HFF-Myc (cell line): ENCODE data around the gene CCDC107.
"Not testable (repeated sequence)": the region's sequence is repeated elsewhere in the genome, so short reads cannot be mapped to it uniquely, and the experiment has no call there.

Experiments
- DNase-seq: peaks from one replicate; pipeline ENCODE4 v3.0.0-alpha.2; 2011; ENCODE audit warnings: low read depth; ENCODE audit errors: extremely low read depth
- H3K4me3 ChIP-seq: replicated peaks from 2 replicates; pipeline ENCODE4 v1.5.1; 2011; ENCODE audit warnings: low read depth, mild to moderate bottlenecking, control low read depth, low read length
- TF ChIP-seq, protein P1 (sequence below): IDR thresholded peaks from 2 replicates; pipeline ENCODE4 v1.5.1; 2012; ENCODE audit warnings: mild to moderate bottlenecking, low read depth, low read length, control low read depth; ENCODE audit errors: missing control alignments

Gene CCDC107

DNA sequence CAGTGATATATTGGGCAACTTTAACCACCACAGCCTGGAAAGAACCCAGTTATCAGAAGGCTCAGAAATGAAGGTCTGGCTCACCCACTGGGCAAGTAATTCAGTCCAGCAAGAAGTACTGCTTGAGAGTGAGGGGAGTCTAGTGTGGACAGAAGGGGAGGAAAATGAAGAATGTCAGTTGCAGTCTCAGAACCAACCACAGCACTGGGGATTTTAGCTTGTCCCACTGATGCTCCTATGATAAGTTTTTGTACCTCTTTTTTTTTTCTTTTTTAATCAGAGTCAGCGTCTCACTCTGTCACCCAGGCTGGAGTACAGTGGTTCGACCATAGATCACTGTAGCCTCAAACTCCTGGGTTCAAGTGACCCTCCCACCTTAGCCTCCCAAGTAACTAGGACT, 30.5 kb upstream of the CCDC107 start:
- no peak for DNase-seq
- TF ChIP-seq, protein P1, sequence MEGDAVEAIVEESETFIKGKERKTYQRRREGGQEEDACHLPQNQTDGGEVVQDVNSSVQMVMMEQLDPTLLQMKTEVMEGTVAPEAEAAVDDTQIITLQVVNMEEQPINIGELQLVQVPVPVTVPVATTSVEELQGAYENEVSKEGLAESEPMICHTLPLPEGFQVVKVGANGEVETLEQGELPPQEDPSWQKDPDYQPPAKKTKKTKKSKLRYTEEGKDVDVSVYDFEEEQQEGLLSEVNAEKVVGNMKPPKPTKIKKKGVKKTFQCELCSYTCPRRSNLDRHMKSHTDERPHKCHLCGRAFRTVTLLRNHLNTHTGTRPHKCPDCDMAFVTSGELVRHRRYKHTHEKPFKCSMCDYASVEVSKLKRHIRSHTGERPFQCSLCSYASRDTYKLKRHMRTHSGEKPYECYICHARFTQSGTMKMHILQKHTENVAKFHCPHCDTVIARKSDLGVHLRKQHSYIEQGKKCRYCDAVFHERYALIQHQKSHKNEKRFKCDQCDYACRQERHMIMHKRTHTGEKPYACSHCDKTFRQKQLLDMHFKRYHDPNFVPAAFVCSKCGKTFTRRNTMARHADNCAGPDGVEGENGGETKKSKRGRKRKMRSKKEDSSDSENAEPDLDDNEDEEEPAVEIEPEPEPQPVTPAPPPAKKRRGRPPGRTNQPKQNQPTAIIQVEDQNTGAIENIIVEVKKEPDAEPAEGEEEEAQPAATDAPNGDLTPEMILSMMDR: no peak
- no peak overlapping the region for H3K4me3 ChIP-seq

DNA sequence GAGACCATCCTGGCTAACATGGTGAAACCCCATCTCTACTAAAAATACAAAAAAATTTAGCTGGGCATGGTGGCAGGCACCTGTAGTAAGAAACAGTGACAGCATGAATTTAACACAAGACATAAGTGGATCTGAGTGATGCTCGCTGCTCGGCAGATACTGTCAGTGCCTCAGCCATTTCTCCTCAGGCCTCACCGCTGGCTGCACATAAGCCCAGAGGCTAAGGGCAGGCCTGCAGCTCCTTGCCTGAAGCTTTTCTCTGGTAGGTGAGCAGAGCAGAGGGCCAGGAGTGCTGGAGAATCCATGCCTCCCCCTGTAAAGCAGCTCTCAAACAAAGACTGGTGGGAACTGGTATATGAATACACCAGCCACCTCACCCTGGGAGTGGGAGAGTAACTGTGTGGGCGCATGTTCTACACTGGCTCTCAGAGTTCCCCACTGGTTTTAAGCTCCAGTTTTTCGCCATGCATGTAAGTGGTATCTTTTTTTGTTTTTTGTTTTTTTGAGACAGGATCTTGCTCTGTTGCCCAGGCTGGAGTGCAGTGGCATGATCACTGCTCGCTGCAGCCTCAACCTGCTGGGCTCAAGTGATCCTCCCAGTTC, 29.6 kb upstream of the CCDC107 start:
- DNase-seq: no peak
- TF ChIP-seq, protein P1: no peak
- no peak overlapping the region for H3K4me3 ChIP-seq

DNA sequence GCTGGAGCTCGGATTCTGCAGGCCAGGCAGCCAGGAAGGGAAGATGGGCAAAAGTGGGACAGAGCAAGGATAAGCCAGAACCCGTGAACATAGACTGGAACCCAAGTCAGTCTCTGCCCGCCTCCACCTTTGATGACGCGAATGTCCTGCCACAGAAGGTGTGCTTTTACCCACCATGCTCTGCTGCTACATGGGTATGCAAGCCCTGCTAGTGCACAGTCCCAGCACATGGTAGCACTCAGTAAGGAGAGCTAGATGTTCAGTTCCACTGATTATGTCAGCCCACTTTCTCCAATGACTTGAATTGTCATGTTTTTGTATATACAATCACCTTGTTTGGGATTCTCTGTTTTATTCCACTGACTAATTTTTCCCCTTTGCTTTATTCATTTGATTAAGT, 28.5 kb upstream of the CCDC107 start:
- TF ChIP-seq, protein P1: no peak
- H3K4me3 ChIP-seq: no peak overlapping the region
- no peak for DNase-seq

DNA sequence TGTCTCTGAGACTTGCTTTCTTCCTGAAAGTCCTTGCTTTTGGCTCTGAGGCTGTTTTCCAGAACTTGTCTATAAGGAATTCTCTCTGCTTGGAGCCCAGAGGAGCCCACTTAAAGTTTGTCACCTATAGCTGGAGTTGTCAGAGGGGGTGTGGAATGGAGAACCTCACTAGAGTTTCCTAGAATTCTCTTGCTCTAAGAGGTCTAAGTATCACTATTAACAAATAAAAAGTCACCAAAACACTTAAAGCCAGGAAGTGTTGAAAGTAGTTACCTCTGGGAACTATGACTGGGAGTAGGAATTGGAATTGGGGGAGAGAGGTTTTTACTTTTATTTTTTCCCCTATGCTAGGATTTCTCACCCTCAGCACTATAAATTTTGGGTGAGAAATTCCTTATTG, 22.4 kb upstream of the CCDC107 start:
- no peak for DNase-seq
- no peak overlapping the region for H3K4me3 ChIP-seq
- TF ChIP-seq, protein P1: no peak

DNA sequence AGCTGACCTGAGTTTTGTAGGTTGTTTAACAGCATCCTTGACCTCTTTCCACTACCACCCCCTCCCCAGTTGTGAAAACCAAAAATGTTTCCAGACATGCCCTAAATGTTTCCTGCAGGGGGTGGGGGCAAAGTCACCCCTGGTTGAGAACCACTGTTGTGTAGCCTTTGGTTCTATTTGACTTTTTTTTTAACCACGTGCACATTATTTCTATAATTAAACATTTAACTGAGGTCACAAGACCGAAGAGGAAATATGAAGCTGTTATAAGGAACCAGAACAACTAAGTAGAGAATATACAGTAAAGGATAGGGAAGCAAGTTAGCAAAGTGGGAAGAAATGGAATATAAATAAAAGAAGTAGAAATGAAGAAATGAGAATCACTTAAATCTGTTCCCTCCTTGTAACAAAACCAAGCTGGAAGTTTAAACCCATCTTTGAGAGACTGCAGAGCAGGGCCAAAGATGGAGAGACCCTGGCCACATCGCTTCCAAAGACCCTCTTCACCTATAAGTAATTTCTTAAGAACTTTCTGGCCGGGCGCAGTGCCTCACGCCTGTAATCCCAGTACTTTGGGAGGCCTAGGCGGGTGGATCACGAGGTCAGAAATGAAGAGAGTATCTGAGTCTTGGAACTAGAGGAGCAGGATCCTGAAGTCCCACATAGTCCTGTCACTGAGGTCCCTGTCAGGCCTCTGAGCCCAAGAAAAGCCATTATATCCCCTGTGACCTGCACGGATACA, 21.8 kb upstream of the CCDC107 start:
- H3K4me3 ChIP-seq: no peak overlapping the region
- no peak for DNase-seq
- TF ChIP-seq, protein P1: no peak

DNA sequence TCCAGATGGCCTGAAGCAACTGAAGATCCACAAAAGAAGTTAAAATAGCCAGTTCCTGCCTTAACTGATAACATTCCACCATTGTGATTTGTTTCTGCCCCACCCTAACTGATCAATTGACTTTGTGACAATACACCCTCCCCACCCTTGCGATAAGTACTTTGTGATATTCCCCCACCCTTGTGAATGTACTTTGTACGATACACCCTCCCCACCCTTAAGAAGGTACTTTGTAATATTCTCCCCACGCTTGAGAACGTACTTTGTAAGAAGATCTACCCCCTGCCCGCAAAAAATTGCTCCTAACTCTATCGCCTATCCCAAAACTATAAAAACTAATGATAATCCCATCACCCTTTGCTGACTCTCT, 21.2 kb upstream of the CCDC107 start:
- not testable (repeated sequence) for H3K4me3 ChIP-seq

DNA sequence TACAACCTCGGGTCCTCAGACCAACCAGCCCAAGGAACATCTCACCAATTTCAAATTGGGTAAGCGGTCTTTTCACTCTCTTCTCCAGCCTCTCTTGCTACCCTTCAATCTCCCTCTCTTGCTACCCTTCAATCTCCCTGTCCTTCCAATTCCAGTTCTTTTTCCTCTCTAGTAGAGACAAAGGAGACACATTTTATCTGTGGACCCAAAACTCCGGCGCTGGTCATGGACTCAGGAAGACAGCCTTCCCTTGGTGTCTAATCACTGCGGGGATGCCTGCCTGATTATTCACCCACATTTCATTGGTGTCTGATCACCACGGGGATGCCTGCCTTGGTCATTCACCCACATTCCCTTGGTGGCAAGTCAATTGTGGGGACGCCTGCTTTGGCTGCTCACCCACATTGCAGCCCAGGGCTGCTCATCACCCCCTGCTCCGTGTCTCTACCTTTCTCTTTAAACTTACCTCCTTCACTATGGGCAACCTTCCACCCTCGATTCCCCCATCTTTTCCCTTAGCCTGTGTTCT, 20.6 kb upstream of the CCDC107 start:
- not testable (repeated sequence) for H3K4me3 ChIP-seq, DNase-seq

More for the DNA sequence above, 21.2 kb upstream of the CCDC107 start:
- DNase-seq: not testable (repeated sequence)

DNA sequence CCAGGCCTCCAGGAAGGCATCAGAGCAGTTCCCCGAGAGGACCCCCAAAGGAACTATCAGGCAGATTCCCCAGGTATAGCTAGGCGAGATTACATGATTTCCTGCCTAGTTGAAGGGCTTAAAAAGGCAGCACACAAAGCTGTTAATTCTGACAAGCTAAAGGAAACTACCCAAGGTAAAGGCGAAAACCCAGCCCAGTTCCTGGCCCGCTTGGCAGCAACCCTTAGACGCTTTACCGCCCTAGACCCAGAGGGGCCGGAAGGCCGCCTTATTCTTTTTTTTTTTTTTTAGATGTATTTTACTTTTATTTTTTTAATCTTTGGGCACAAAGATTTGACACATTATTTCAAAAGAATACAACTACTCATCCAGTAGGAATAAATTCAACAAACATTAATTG, 19.3 kb upstream of the CCDC107 start:
- not testable (repeated sequence) for H3K4me3 ChIP-seq, DNase-seq

DNA sequence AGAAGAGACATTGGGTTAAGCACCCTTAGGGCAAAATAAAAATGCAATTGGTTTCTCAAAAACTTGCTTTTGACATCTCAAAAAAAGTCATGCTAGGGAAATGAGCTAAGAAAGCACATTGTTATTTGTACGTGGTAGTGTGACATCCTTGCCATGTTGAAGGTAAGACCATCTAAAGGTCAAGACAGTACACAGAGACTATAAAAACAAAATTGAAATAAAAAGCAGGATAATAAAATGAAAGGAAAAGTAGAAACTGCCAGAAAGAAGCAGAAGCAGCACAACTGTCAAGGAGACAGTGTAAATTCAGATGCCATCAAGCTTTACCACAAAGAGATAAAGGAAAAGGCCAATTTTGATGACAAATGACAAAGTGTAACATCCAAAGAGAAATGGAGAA, 18.9 kb upstream of the CCDC107 start:
- not testable (repeated sequence) for H3K4me3 ChIP-seq, DNase-seq
